Measurements from ENCODE around the gene SLC25A45. TPM values are rescaled to one million over a fixed set of nuclear protein-coding genes. Genes with fewer than 3 reads are reported as not detected.

SLC25A45 gene
- total and polyA plus RNA-seq, 2 experiments from 2014 or later: 0.10 to 0.74 TPM

- Histone ChIP-seq H3K4me3 (peak overlapping the region; percentile 92), H3K79me2 (replicated peaks; ENCODE audit: insufficient read depth) (no peaks in the 10 kb centered on the region), H3F3A (replicated peaks; ENCODE audit: low read depth) (peaks cover 10% of the 10 kb centered on the region), H4K20me1 (replicated peaks; ENCODE audit: insufficient read depth) (no peaks in the 10 kb centered on the region), H3K4me2 (peak overlapping the region; percentile 99), H2AFZ (peak overlapping the region; percentile 98), H3K27ac (ENCODE audit: low read depth) (no peak overlapping the region), H3K4me1 (ENCODE audit: insufficient read depth) (peaks cover 6% of the 10 kb centered on the region; the same call in 1 of the 2 replicates), H3K9me2 (ENCODE audit: insufficient read depth) (no peaks in the 10 kb centered on the region), H3K27me3 (ENCODE audit: insufficient read depth) (peaks cover 31% of the 10 kb centered on the region), H3K36me3 (ENCODE audit: insufficient read depth) (no peaks in the 10 kb centered on the region; the same call in 1 of the 2 replicates)
- Mint-ChIP-seq H3K27ac (no peak overlapping the region), H3K9me3 (no peaks in the 10 kb centered on the region), H3K4me1 (peaks cover 16% of the 10 kb centered on the region), H3K36me3 (ENCODE audit: low read depth) (peaks cover 16% of the 10 kb centered on the region), H3K27me3 (ENCODE audit: insufficient read depth, low read depth, poor library complexity) (peaks cover 37% of the 10 kb centered on the region), H3K4me3 (peak overlapping the region; percentile 84; the same call in 2 of the 3 replicates)
- no peak for ATAC-seq
- DNase-seq (ENCODE audit: low spot score): no peak
- no peak for TF ChIP-seq ZNF114 (CRISPR knock-in tag; IDR thresholded peaks at IDR 0.05)
- no peak for TF ChIP-seq REST (IDR thresholded peaks at IDR 0.05; ENCODE audit: unreplicated experiment)
- TF ChIP-seq NANOG (IDR thresholded peaks at IDR 0.05; ENCODE audit: borderline replicate concordance): no peak
- no peak for TF ChIP-seq ZNF331 (CRISPR knock-in tag; IDR thresholded peaks at IDR 0.05; ENCODE audit: low read depth)
- TF ChIP-seq JUNB (IDR thresholded peaks at IDR 0.05; ENCODE audit: unreplicated experiment): no peak
Observed at GRCh38 chr11:65356394-65356972, 26.0 kb downstream of the SLC25A45 start.

DNA sequence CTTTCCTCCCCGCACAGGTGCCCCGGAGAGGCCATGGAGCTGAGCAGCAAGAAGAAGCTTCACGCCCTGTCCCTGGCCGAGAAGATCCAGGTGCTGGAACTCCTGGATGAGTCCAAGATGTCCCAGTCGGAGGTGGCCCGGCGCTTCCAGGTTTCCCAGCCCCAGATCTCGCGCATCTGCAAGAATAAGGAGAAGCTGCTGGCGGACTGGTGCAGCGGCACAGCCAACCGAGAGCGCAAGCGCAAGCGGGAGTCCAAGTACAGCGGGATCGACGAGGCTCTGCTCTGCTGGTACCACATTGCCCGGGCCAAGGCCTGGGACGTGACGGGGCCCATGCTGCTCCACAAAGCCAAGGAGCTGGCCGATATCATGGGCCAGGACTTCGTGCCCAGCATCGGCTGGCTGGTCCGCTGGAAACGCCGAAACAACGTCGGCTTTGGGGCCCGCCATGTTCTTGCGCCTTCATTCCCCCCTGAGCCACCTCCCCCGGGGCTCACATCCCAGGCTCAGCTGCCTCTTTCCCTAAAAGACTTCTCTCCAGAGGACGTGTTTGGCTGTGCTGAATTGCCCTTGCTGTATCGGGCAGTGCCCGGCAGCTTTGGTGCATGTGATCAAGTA is 26.6 kb downstream of the SLC25A45 start:
- no peaks in the 10 kb centered on the region; the same call in 1 of the 2 replicates for H3K36me3 ChIP-seq (ENCODE audit: insufficient read depth)
- no peak overlapping the region for H3K27ac Mint-ChIP-seq
- H2AFZ ChIP-seq: peak overlapping the region; percentile 98
- H3K9me3 Mint-ChIP-seq: no peaks in the 10 kb centered on the region
- peaks cover 31% of the 10 kb centered on the region for H3K27me3 ChIP-seq (ENCODE audit: insufficient read depth)
- peaks cover 21% of the 10 kb centered on the region for H3K36me3 Mint-ChIP-seq (ENCODE audit: low read depth)
- H3K4me1 ChIP-seq (ENCODE audit: insufficient read depth): peaks cover 6% of the 10 kb centered on the region; the same call in 1 of the 2 replicates
- peak overlapping the region; percentile 84 for H3K4me3 Mint-ChIP-seq
- no peak overlapping the region for H3K27ac ChIP-seq (ENCODE audit: low read depth)
- no peaks in the 10 kb centered on the region for H3K9me2 ChIP-seq (ENCODE audit: insufficient read depth)
- H3K27me3 Mint-ChIP-seq (ENCODE audit: insufficient read depth, low read depth, poor library complexity): peaks cover 37% of the 10 kb centered on the region
- H3F3A ChIP-seq (replicated peaks; ENCODE audit: low read depth): peaks cover 10% of the 10 kb centered on the region
- ATAC-seq (peak; percentile 12), DNase-seq (ENCODE audit: low spot score) (peak; percentile 75)
- peak; percentile 42 for TF ChIP-seq EZH2 (IDR thresholded peaks at IDR 0.05; ENCODE audit: low read depth, unreplicated experiment)
- TF ChIP-seq NANOG (IDR thresholded peaks at IDR 0.05; ENCODE audit: borderline replicate concordance): no peak
- no peaks in the 10 kb centered on the region for H4K20me1 ChIP-seq (replicated peaks; ENCODE audit: insufficient read depth)
- peak overlapping the region; percentile 92 for H3K4me3 ChIP-seq
- H3K4me2 ChIP-seq: peak overlapping the region; percentile 99
- H3K79me2 ChIP-seq (replicated peaks; ENCODE audit: insufficient read depth): no peaks in the 10 kb centered on the region
- peaks cover 16% of the 10 kb centered on the region for H3K4me1 Mint-ChIP-seq

Measured in GM23338 (cell line).